Measurements from ENCODE around the gene MAT2A.

Gene MAT2A

DNA sequence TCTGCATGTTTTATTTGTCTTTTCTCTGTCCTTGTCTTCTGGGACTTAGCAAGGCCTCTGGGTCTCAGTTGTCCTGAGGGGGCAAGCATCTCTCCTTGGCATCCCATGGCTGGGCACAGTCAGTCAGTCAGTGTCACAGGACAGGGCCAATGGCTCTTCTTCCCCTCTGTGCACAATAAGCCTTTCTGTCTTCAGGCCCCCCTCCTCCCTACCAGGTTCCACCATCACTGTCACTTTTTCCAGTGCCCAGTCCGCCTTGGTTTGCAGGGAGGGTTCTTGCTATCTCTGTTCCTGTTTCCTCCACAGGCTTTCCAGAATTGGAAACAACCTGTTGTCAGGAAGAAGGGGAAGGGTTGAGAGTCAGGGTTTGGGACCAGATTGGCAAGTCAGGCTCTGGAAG lies 43.5 kb downstream of the MAT2A start:
- no peak overlapping the region for H3K27ac ChIP-seq
- TF ChIP-seq CTCF (conservative IDR thresholded peaks at IDR 0.05), result no peak
- TF ChIP-seq ZFX (IDR thresholded peaks at IDR 0.05), result no peak

- TF ChIP-seq CTCF (conservative IDR thresholded peaks at IDR 0.05) (no peak), ZFX (IDR thresholded peaks at IDR 0.05) (no peak)
- no peak overlapping the region for H3K27ac ChIP-seq
Observed at GRCh38 chr2:85583667-85584353, 44.8 kb downstream of the MAT2A start.

DNA sequence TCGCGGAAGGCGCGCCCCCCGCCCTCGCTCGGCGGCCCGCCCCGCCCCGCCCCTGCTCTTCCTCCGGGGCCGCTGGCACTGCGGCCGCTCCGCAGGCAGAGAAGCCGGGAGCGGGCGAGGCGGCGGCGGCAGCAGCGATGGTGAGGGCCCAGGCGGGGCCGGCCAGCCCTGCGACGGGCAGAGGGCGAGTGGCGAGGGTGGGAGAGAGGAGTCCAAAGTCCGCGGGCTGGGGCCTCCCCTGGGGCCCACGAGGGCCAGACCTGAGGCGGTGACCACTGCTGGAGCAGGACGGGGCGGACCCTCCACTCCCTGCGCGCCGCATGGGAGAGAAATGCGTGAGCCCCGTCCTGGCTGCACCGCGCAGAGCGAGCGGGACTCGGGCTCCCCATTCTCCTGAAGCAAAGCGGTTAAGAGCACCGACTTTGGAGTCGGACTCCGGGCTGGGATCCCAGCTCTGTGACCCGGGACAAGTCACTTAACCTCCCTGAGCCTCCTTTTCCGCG lies 45.4 kb downstream of the MAT2A start, which contains the start of gene VAMP5:
VAMP5 (plus strand) TSS at position 78 of the 503 bp plus-strand sequence; CDS start at position 138, 60 bp downstream.
- no peak for TF ChIP-seq ZFX (IDR thresholded peaks at IDR 0.05)
- no peak within 1 kb of the TSS for H3K27ac ChIP-seq

DNA sequence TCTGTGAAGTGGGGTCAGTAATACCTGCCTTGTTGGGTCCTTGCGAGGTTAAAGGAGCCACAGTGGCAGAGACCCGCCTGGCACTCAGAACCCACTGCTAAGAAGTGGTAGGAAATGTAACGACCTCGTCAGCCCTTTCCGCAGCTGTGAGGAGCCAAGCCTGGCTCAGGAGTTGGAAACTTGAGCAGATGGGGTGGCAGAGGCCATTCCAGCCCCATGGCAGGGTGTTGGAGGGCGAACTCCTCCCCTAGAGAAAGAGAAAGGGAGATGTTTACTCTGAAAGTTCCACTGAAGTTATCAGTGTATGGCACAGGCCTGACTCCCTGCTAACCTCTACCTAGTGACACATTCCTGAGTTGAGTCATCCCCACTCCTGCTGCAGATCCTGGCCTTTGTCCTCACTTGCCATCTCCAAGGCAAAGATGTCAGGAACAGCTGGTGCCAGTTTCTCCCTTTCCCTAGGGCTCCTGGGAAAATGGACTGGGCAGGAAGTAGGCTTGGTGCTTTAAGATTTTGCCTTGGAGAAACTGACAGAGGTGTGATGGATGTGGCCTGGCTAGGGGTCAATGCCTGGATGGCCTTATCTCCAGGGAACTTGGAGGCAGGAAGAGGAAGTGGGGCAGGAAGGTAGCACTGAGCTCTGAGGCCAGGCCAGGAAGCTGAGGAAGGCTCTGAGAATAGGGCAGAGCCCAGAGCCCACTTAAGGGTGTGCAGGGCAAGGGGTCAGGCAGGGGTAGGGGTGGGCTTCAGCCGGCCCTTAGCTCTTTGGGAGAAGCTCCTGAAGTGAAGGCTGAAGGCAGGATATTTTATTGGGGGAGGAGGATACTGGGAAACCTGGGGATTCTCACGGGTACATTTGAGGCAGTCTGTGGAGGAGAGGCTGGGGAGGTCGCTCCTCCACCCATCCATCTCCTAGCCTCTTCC lies 46.2 kb downstream of the MAT2A start:
- H3K27ac ChIP-seq, result no peak overlapping the region
- no peak for TF ChIP-seq CTCF (conservative IDR thresholded peaks at IDR 0.05)
- no peak for TF ChIP-seq ZFX (IDR thresholded peaks at IDR 0.05)

DNA sequence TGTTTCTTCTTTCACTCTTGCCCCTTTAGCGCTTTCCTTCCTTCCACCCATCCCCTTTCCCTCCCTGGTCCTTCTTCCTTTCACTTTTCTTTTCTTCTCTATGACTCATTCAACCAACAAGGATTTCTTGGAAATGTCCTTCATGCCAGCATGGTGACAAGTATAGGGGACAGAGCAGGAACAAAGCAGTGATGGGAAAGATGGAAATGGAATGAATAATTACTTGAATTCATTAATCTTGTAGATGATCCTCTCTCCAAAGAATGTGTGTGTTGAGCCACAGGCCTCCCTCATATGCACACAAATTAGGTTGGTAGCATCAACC lies 46.8 kb downstream of the MAT2A start:
- no peak for TF ChIP-seq ZFX (IDR thresholded peaks at IDR 0.05)
- TF ChIP-seq CTCF (conservative IDR thresholded peaks at IDR 0.05), result no peak
- H3K27ac ChIP-seq, result no peak overlapping the region

GRCh38 chr2:85588236-85588635 lies 49.3 kb downstream of the MAT2A start:
- no peak for TF ChIP-seq CTCF (conservative IDR thresholded peaks at IDR 0.05)
- H3K27ac ChIP-seq, result no peak overlapping the region

- H3K27ac ChIP-seq, result no peak overlapping the region
- TF ChIP-seq ZFX (IDR thresholded peaks at IDR 0.05) (no peak), CTCF (conservative IDR thresholded peaks at IDR 0.05) (no peak)
Observed at GRCh38 chr2:85588645-85589044, 49.7 kb downstream of the MAT2A start.

All from C4-2B (cell line).